Nephron (organoid): ENCODE data around the gene ATG13.
A peak's percentile ranks its signal among the peaks of the same experiment; 100 is the strongest.

Source experiments
- H3K27ac Mint-ChIP-seq, 3 experiments: 2 replicates each; pipeline ENCODE4 v1.8.0; 2020; ENCODE audit warnings: mixed read lengths in 3 of 3, mild to moderate bottlenecking in 2 of 3, moderate library complexity in 1 of 3
- H3K27me3 Mint-ChIP-seq: 2 replicates; pipeline ENCODE4 v1.8.0; 2021; ENCODE audit warnings: low read depth, mild to moderate bottlenecking, moderate library complexity, mixed read lengths
- H3K36me3 Mint-ChIP-seq: 2 replicates; pipeline ENCODE4 v1.8.0; 2020; ENCODE audit warnings: low read depth, mixed read lengths
- H3K4me1 Mint-ChIP-seq: 2 replicates; pipeline ENCODE4 v1.8.0; 2020; ENCODE audit warnings: mixed read lengths
- H3K4me3 Mint-ChIP-seq, 3 experiments: 2 replicates each; pipeline ENCODE4 v1.8.0; 2020; ENCODE audit warnings: mild to moderate bottlenecking in 3 of 3, mixed read lengths in 3 of 3, moderate library complexity in 2 of 3
- H3K9me3 Mint-ChIP-seq: 2 replicates; pipeline ENCODE4 v1.8.0; 2020; ENCODE audit warnings: mixed read lengths
- TF ChIP-seq, protein P1 (sequence below), 3 experiments: fragments of 200-600 bp; sonication (generic); IDR thresholded peaks; one replicate each; pipeline ENCODE4 v1.5.0; 2021; ENCODE audit warnings: antibody characterized with exemption in 3 of 3; ENCODE audit not compliant: unreplicated experiment in 3 of 3

ATG13 gene

DNA sequence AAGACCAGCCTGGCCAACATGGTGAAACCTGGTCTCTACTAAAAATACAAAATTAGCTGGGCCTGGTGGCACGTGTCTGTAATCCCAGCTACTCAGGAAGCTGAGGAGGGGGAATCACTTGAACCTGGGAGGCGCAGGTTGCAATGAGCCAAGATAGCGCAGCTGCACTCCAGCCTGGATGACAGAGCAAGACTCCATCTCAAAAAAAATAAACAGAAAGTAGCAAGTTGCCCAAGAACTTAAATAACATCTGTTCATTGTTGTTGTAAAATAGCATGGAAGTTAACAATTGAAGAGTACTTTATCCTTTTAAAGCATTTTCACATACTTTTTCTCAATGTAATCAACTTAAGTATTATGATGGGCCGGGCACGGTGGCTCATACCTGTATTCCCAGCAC is 29.2 kb upstream of the ATG13 start:
- Mint-ChIP-seq H3K4me3 (no peak overlapping the region), H3K4me1 (peaks cover 18% of the 10 kb centered on the region), H3K27ac (no peak overlapping the region), H3K36me3 (peaks cover 6% of the 10 kb centered on the region), H3K27me3 (no peaks in the 10 kb centered on the region), H3K9me3 (no peaks in the 10 kb centered on the region)
- TF ChIP-seq, protein P1, sequence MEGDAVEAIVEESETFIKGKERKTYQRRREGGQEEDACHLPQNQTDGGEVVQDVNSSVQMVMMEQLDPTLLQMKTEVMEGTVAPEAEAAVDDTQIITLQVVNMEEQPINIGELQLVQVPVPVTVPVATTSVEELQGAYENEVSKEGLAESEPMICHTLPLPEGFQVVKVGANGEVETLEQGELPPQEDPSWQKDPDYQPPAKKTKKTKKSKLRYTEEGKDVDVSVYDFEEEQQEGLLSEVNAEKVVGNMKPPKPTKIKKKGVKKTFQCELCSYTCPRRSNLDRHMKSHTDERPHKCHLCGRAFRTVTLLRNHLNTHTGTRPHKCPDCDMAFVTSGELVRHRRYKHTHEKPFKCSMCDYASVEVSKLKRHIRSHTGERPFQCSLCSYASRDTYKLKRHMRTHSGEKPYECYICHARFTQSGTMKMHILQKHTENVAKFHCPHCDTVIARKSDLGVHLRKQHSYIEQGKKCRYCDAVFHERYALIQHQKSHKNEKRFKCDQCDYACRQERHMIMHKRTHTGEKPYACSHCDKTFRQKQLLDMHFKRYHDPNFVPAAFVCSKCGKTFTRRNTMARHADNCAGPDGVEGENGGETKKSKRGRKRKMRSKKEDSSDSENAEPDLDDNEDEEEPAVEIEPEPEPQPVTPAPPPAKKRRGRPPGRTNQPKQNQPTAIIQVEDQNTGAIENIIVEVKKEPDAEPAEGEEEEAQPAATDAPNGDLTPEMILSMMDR (IDR thresholded peaks at IDR 0.05; ENCODE audit: unreplicated experiment in 3 of 3) = no peak

DNA sequence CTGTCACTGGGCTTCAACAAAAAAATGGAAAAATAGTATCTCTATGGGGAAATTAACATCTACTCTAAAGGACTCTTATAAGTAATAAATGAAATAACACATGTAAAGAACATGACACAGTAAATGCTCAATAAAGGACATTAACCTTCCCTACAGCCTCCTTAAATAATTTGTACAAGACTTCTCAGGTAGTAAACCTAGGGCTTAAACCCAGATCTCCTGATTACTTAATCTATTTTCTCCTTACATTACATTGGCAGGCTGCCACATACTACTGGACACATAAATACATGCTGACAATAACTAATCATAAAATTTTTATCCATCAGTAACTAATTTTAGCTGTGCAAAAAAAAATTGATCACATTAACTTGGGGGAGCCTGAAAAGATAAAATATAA is 28.4 kb upstream of the ATG13 start:
- H3K4me1 Mint-ChIP-seq = peaks cover 23% of the 10 kb centered on the region
- H3K27ac Mint-ChIP-seq = no peak overlapping the region
- no peak overlapping the region for H3K4me3 Mint-ChIP-seq
- TF ChIP-seq, protein P1 (IDR thresholded peaks at IDR 0.05; ENCODE audit: unreplicated experiment in 3 of 3) = no peak
- H3K36me3 Mint-ChIP-seq = peaks cover 6% of the 10 kb centered on the region
- no peaks in the 10 kb centered on the region for H3K9me3 Mint-ChIP-seq
- H3K27me3 Mint-ChIP-seq = no peaks in the 10 kb centered on the region

GRCh38 chr11:46590740-46591605 is 26.4 kb upstream of the ATG13 start:
- peak overlapping the region; percentile 54 to 55 (median 54) for H3K4me3 Mint-ChIP-seq
- H3K9me3 Mint-ChIP-seq = no peaks in the 10 kb centered on the region
- H3K27me3 Mint-ChIP-seq = no peaks in the 10 kb centered on the region
- TF ChIP-seq, protein P1 (IDR thresholded peaks at IDR 0.05; ENCODE audit: unreplicated experiment in 3 of 3) = no peak
- peak overlapping the region; percentile 9 to 66 (median 53) for H3K27ac Mint-ChIP-seq
- peaks cover 6% of the 10 kb centered on the region for H3K36me3 Mint-ChIP-seq
- H3K4me1 Mint-ChIP-seq = peaks cover 28% of the 10 kb centered on the region

GRCh38 chr11:46593550-46594373 is 23.6 kb upstream of the ATG13 start, which contains the start of gene AMBRA1:
Gene AMBRA1 (minus strand): TSS chr11:46594023. CDS start chr11:46548380, 45,643 bp downstream.
- Mint-ChIP-seq H3K36me3 (no peaks in the 10 kb centered on the region), H3K4me3 (peak within 1 kb of the TSS; percentile 93 to 99 (median 95)), H3K4me1 (peaks cover 28% of the 10 kb centered on the region), H3K27ac (peak within 1 kb of the TSS; percentile 95 to 96 (median 95)), H3K27me3 (no peaks in the 10 kb centered on the region), H3K9me3 (no peaks in the 10 kb centered on the region)
- TF ChIP-seq, protein P1 (IDR thresholded peaks at IDR 0.05; ENCODE audit: unreplicated experiment in 3 of 3) = no peak

GRCh38 chr11:46594374-46594700 is 23.0 kb upstream of the ATG13 start:
- TF ChIP-seq, protein P1 (IDR thresholded peaks at IDR 0.05; ENCODE audit: unreplicated experiment in 3 of 3) = no peak
- H3K4me3 Mint-ChIP-seq = peak overlapping the region; percentile 93 to 99 (median 95)
- H3K27me3 Mint-ChIP-seq = no peaks in the 10 kb centered on the region
- H3K4me1 Mint-ChIP-seq = peaks cover 28% of the 10 kb centered on the region
- H3K27ac Mint-ChIP-seq = peak overlapping the region; percentile 95 to 96 (median 95)
- no peaks in the 10 kb centered on the region for H3K36me3 Mint-ChIP-seq
- H3K9me3 Mint-ChIP-seq = no peaks in the 10 kb centered on the region
